Bronchial epithelial cell (primary cell): ENCODE data around the gene VAX1. TPM values are rescaled to one million over a fixed set of nuclear protein-coding genes. Genes with fewer than 3 reads are reported as not detected.
"Not testable (repeated sequence)": the region's sequence is repeated elsewhere in the genome, so short reads cannot be mapped to it uniquely, and the experiment has no call there.

Source experiments
- DNase-seq: peaks from one replicate; pipeline ENCODE4 v3.0.0-alpha.2; 2010; ENCODE audit warnings: low read depth
- FAIRE-seq: peaks from 2 replicates; lab custom pipeline; 2011; peaks lifted over from hg19 to GRCh38; lab: Jason Lieb, UNC
- H3K27me3 ChIP-seq: 2 replicates; pipeline ENCODE4 v1.5.1; 2011; ENCODE audit warnings: low read length; ENCODE audit not compliant: control insufficient read depth, insufficient read depth
- H3K36me3 ChIP-seq: 2 replicates; pipeline ENCODE4 v1.5.1; 2011; ENCODE audit warnings: low read length; ENCODE audit not compliant: control insufficient read depth, insufficient read depth
- H3K4me3 ChIP-seq: 2 replicates; pipeline ENCODE4 v1.5.1; 2011; ENCODE audit warnings: mild to moderate bottlenecking, low read depth, low read length, control low read depth
- CTCF ChIP-seq: IDR thresholded peaks from 2 replicates; pipeline ENCODE4 v1.5.1; 2011; ENCODE audit warnings: mild to moderate bottlenecking, moderate library complexity, low read length, control low read depth, inconsistent platforms; ENCODE audit not compliant: insufficient read depth, severe bottlenecking
- total RNA-seq: library from RNA; depleted of rRNA; stranded (reverse); fragments of >200 nt; gene quantifications from 2 replicates; pipeline ENCODE4 v1.2.1, GENCODE V29; 2014

Gene VAX1
- total RNA-seq, 1 donor from 2014 or later, result not detected

GRCh38 chr10:117086546-117086945 is 51.5 kb downstream of the VAX1 start:
- Histone ChIP-seq H3K4me3 (no peak overlapping the region), H3K27me3 (no peaks in the 10 kb centered on the region), H3K36me3 (no peaks in the 10 kb centered on the region)
- no peak for TF ChIP-seq CTCF
- FAIRE-seq (no peak), DNase-seq (peak; percentile 53)

GRCh38 chr10:117084421-117085246 is 53.4 kb downstream of the VAX1 start:
- not testable (repeated sequence) for DNase-seq

More at GRCh38 chr10:117084421-117085246, 53.4 kb downstream of the VAX1 start:
- not testable (repeated sequence) for H3K36me3 ChIP-seq, FAIRE-seq, H3K27me3 ChIP-seq, H3K4me3 ChIP-seq

Other genes with a start within 250 kb of the VAX1 start
- gene SHTN1, start 133.1 kb downstream of the VAX1 start, total RNA-seq, result 2.1 and 3.1 TPM in 2 replicates
- not detected in 2 replicates for gene KCNK18, start 59.2 kb upstream of the VAX1 start, total RNA-seq
- gene SLC18A2, start 102.8 kb upstream of the VAX1 start, total RNA-seq, result not detected in 2 replicates
- gene PDZD8, start 237.2 kb upstream of the VAX1 start, total RNA-seq, result 20.3 and 27.9 TPM in 2 replicates